Peyer's patch (tissue), 4 donors: ENCODE measurements around the gene DVL1.

ENCODE experiments used
- CTCF ChIP-seq, 6 experiments: fragments of 450-650 bp in 4 of 6; fragments of 200-600 bp in 2 of 6; sonication (generic) in 1 of 6; IDR thresholded peaks; one replicate each; pipeline ENCODE4 v1.5.1; 2017 to 2019; ENCODE audit warnings: antibody characterized with exemption in 6 of 6, mild to moderate bottlenecking in 3 of 6, moderate library complexity in 1 of 6
- POLR2A ChIP-seq, 2 donors: fragments of 450-650 bp; IDR thresholded peaks; one replicate each; pipeline ENCODE4 v1.5.1; 2017; ENCODE audit warnings: antibody characterized with exemption in 2 of 2, mild to moderate bottlenecking in 2 of 2, moderate library complexity in 2 of 2

- TF ChIP-seq CTCF (IDR thresholded peaks at IDR 0.05) = no peak
- no peak for TF ChIP-seq POLR2A (IDR thresholded peaks at IDR 0.05)
Measured at GRCh38 chr1:1361982-1362423, 12.8 kb upstream of the DVL1 start.
